ENCODE results near the gene ENTPD7. TPM values are rescaled to one million over a fixed set of nuclear protein-coding genes. Genes with fewer than 3 reads are reported as not detected.

The ENTPD7 gene
- total and polyA plus RNA-seq, 2 of the 8 experiments (the other 6 are each of a cell fraction or from before 2014, with no cell fraction given), result 5.0 to 15.6 TPM

- TF ChIP-seq CTBP2 (IDR thresholded peaks at IDR 0.05; ENCODE audit: borderline replicate concordance, insufficient read depth, insufficient read length, low read length) (no peak), NANOG (IDR thresholded peaks at IDR 0.05; ENCODE audit: insufficient read depth, low read depth, low read length, poor library complexity, severe bottlenecking) (no peak), JUND (IDR thresholded peaks at IDR 0.05; ENCODE audit: low read length) (no peak)
These were observed 22.2 kb downstream of the ENTPD7 start (continued) for GRCh38 chr10:99681553-99681952.
